CD4-positive, CD25-positive, alpha-beta regulatory T cell (primary cell): ENCODE data around the gene KIF19. TPM values are rescaled to one million over a fixed set of nuclear protein-coding genes. Genes with fewer than 3 reads are reported as not detected.
"Not testable (repeated sequence)": the region's sequence is repeated elsewhere in the genome, so short reads cannot be mapped to it uniquely, and the experiment has no call there.

Source experiments
- ATAC-seq, 2 donors: fragments of 150-1000 bp; cut with Tn5 transposase; one replicate each; pipeline ENCODE4 v1.10.0; 2021; ENCODE audit warnings: low read depth in 2 of 2, moderate number of reproducible peaks in 2 of 2, moderate library complexity in 1 of 2
- DNase-seq, 3 donors: peaks; one replicate each; pipeline versions ENCODE4 v3.0.0 to v3.0.0-alpha.2; 2012 to 2022; ENCODE audit warnings: mixed read lengths in 1 of 3
- H3K27ac ChIP-seq: one replicate; pipeline ENCODE4 v1.7.0; 2013; ENCODE audit warnings: mild to moderate bottlenecking, low read length; ENCODE audit not compliant: insufficient read depth, poor library complexity, severe bottlenecking
- H3K27me3 ChIP-seq: one replicate; pipeline ENCODE4 v1.7.0; 2013; ENCODE audit warnings: low read length; ENCODE audit not compliant: control insufficient read depth, insufficient read depth
- H3K36me3 ChIP-seq: one replicate; pipeline ENCODE4 v1.7.0; 2013; ENCODE audit warnings: mild to moderate bottlenecking, low read length, moderate library complexity; ENCODE audit not compliant: control insufficient read depth, insufficient read depth
- H3K4me1 ChIP-seq: 2 replicates; pipeline ENCODE4 v1.7.0; 2013; ENCODE audit warnings: mild to moderate bottlenecking, low read length; ENCODE audit not compliant: insufficient read depth, control insufficient read depth, poor library complexity, severe bottlenecking
- H3K4me3 ChIP-seq: one replicate; pipeline ENCODE4 v1.7.0; 2013; ENCODE audit warnings: low read depth, mild to moderate bottlenecking, low read length, moderate library complexity
- H3K9me3 ChIP-seq, 2 experiments: 1 replicate in 1 of 2; 2 replicates in 1 of 2; pipeline ENCODE4 v1.7.0; 2013; ENCODE audit warnings: low read length in 2 of 2, mild to moderate bottlenecking in 1 of 2, moderate library complexity in 1 of 2; ENCODE audit not compliant: control insufficient read depth in 2 of 2
- H3K27ac Mint-ChIP-seq, 3 donors: one replicate each; pipeline ENCODE4 v1.8.0; 2020 to 2022; ENCODE audit warnings: mild to moderate bottlenecking in 3 of 3, mixed read lengths in 3 of 3, moderate library complexity in 2 of 3
- H3K27me3 Mint-ChIP-seq: one replicate; pipeline ENCODE4 v1.8.0; 2022; ENCODE audit warnings: mild to moderate bottlenecking, mixed read lengths
- H3K36me3 Mint-ChIP-seq: one replicate; pipeline ENCODE4 v1.8.0; 2020; ENCODE audit warnings: mixed read lengths
- H3K4me1 Mint-ChIP-seq, 4 donors: one replicate each; pipeline ENCODE4 v1.8.0; 2020 to 2022; ENCODE audit warnings: mixed read lengths in 4 of 4, mild to moderate bottlenecking in 1 of 4
- H3K4me3 Mint-ChIP-seq, 4 donors: one replicate each; pipeline ENCODE4 v1.8.0; 2020 to 2022; ENCODE audit warnings: mild to moderate bottlenecking in 4 of 4, mixed read lengths in 4 of 4, moderate library complexity in 3 of 4
- H3K9me3 Mint-ChIP-seq, 7 donors: one replicate each; pipeline ENCODE4 v1.8.0; 2020 to 2022; ENCODE audit warnings: mixed read lengths in 7 of 7, mild to moderate bottlenecking in 3 of 7, moderate library complexity in 2 of 7
- polyA plus RNA-seq, 4 donors: library from polyadenylated mRNA; unstranded; fragments of 300-500 nt; fragmentation: Illumina TruSeq; gene quantifications; one replicate each; pipeline ENCODE4 v1.2.3, GENCODE V29; 2021
- total RNA-seq: library from RNA; stranded (reverse); gene quantifications from one replicate; pipeline ENCODE4 v1.2.3, GENCODE V29; 2022

Gene KIF19
- total and polyA plus RNA-seq, 5 donors from 2014 or later: 1.2 to 1.8 (median 1.4) TPM

DNA sequence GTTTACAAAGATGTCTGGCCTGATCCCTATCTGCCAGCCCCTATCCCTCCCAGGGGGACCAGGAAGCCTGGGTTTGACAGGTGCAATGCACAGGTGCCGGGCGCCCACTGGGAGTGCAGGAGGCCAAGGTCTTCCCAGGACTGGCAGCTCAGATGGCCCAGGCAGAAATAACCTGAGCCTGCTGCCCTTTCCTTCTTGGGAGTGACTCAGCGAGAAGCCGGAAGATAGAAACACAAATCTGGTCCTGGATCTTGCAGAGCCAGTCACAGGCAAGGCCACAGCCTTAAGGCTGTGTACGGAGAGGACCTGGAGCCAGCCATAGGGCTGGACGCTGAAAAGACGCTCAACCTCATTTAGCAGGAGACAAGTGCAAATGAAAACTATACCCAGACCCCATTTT, 69.0 kb downstream of the KIF19 start:
- Histone ChIP-seq H3K27ac (no peak overlapping the region), H3K36me3 (no peaks in the 10 kb centered on the region), H3K9me3 (no peaks in the 10 kb centered on the region), H3K4me1 (no peaks in the 10 kb centered on the region), H3K27me3 (no peaks in the 10 kb centered on the region), H3K4me3 (no peak overlapping the region)
- ATAC-seq (no peak), DNase-seq (no peak)
- H3K27me3 Mint-ChIP-seq: peaks cover 10% of the 10 kb centered on the region
- no peak overlapping the region for H3K27ac Mint-ChIP-seq
- H3K36me3 Mint-ChIP-seq: no peaks in the 10 kb centered on the region
- H3K4me1 Mint-ChIP-seq: no peaks in the 10 kb centered on the region
- peaks cover 0 to 3% (median 0%) of the 10 kb centered on the region in 7 donors for H3K9me3 Mint-ChIP-seq
- H3K4me3 Mint-ChIP-seq: no peak overlapping the region

DNA sequence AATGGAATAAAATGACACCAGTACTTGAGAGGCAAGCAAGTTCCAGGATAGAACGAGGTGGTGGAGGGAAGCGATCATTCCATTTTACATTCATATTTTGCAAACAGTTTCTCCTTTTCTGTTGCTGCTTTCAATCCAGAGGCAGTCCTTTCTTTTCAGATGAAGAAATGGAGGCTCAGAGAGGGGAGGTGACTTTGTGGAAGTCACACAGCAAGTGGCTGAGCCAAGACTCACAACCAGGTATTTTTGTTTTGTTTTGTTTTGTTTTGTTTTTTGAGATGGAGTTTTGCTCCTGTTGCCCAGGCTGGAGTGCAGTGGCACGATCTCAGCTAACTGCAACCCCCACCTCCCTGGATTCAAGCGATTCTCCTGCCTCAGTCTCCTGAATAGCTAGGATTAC, 70.5 kb downstream of the KIF19 start:
- Mint-ChIP-seq H3K4me3 (no peak overlapping the region), H3K9me3 (peaks cover 0 to 3% (median 0%) of the 10 kb centered on the region in 7 donors), H3K36me3 (no peaks in the 10 kb centered on the region), H3K4me1 (no peaks in the 10 kb centered on the region), H3K27me3 (peaks cover under 1% of the 10 kb centered on the region), H3K27ac (no peak overlapping the region)
- no peak overlapping the region for H3K4me3 ChIP-seq
- ATAC-seq: no peak
- H3K27me3 ChIP-seq: no peaks in the 10 kb centered on the region
- no peak for DNase-seq
- H3K4me1 ChIP-seq: no peaks in the 10 kb centered on the region
- no peaks in the 10 kb centered on the region for H3K9me3 ChIP-seq
- no peak overlapping the region for H3K27ac ChIP-seq
- H3K36me3 ChIP-seq: no peaks in the 10 kb centered on the region

DNA sequence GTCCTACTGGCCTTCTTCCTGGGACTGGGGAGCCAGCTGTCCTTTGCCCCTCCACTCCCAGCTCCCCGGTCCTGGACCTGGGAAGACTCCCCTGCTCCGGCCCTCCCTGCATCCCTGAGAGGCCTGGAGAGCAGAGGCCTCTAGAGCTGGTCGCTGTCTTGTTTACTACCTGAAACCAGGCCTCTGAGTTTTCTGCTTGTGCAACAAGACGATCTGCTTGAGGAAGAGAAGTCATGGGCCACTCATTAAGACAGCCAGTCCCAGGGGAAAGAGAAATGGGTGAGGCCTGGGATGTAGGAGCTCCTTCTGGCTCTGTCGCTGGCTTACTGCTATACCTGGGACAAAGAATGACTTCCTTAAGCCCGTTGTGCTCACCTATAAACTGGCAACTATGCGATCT, 76.0 kb downstream of the KIF19 start:
- H3K36me3 ChIP-seq: no peaks in the 10 kb centered on the region
- no peak overlapping the region for H3K4me3 Mint-ChIP-seq
- H3K4me1 Mint-ChIP-seq: no peaks in the 10 kb centered on the region
- H3K27ac ChIP-seq: no peak overlapping the region
- peaks cover 8% of the 10 kb centered on the region for H3K27me3 Mint-ChIP-seq
- no peaks in the 10 kb centered on the region for H3K9me3 Mint-ChIP-seq
- no peak for DNase-seq
- no peak for ATAC-seq
- no peaks in the 10 kb centered on the region for H3K27me3 ChIP-seq
- H3K9me3 ChIP-seq: no peaks in the 10 kb centered on the region
- no peaks in the 10 kb centered on the region for H3K36me3 Mint-ChIP-seq
- no peaks in the 10 kb centered on the region for H3K4me1 ChIP-seq
- no peak overlapping the region for H3K4me3 ChIP-seq
- no peak overlapping the region for H3K27ac Mint-ChIP-seq

DNA sequence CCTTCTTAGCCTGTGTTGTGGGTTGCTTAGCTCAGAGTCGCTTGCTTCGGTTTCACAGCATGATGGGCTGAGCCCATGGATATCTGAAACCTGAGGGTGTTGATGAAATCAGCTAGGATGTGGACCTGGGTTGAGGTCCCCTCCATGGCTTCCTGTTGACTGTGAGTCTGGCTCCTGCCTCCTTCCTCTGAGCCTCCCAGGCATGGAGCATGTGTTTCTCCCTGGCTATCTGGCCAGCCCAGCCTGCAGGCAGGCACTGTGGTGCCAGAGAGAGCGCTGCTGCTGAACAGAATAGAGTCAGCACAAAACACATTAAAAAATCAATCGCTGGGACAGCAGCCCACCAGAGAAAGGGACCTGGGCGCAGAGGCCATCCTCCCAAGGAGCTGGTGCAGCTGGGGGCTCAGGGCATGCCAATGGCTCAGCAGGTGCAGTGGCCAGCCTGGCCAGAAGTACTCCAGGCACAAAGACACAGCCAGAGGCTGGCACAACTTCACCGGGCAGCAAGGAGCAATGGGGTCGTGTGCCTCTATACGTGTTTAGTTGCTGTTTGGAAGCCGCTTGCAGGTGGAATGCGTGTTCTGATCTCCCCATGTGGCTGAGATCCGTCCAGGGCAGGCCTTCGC, 77.6 kb downstream of the KIF19 start:
- ATAC-seq (no peak), DNase-seq (no peak)
- Histone ChIP-seq H3K4me1 (no peaks in the 10 kb centered on the region), H3K4me3 (no peak overlapping the region), H3K27me3 (no peaks in the 10 kb centered on the region), H3K36me3 (no peaks in the 10 kb centered on the region), H3K27ac (no peak overlapping the region), H3K9me3 (no peaks in the 10 kb centered on the region)
- Mint-ChIP-seq H3K27me3 (peaks cover 15% of the 10 kb centered on the region), H3K27ac (no peak overlapping the region), H3K36me3 (no peaks in the 10 kb centered on the region), H3K4me1 (no peaks in the 10 kb centered on the region), H3K4me3 (no peak overlapping the region), H3K9me3 (no peaks in the 10 kb centered on the region)

DNA sequence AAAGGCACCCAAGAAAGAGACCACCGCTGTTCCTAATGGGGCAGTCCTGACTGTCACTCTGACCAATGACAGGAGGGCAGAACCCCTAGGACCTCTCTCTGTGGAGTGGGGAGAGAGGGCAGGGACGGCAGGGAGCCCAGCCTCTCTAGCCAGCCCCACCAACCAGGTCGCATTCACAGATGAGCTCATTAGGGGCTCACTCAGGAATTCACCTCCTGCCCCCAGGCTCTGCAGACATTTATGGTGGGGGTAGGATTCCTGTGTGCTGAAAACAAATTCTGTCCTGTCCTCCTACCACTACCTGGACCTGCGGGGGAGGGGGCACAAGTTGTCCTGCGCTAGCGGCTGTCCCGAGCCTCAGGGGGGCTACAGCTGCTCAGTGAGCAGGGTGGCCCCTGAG, 78.2 kb downstream of the KIF19 start:
- H3K27ac Mint-ChIP-seq: no peak overlapping the region
- DNase-seq (no peak), ATAC-seq (no peak)
- Histone ChIP-seq H3K36me3 (no peaks in the 10 kb centered on the region), H3K4me1 (no peaks in the 10 kb centered on the region), H3K27me3 (no peaks in the 10 kb centered on the region), H3K27ac (no peak overlapping the region), H3K9me3 (no peaks in the 10 kb centered on the region), H3K4me3 (no peak overlapping the region)
- no peak overlapping the region for H3K4me3 Mint-ChIP-seq
- H3K36me3 Mint-ChIP-seq: no peaks in the 10 kb centered on the region
- H3K4me1 Mint-ChIP-seq: no peaks in the 10 kb centered on the region
- peaks cover 18% of the 10 kb centered on the region for H3K27me3 Mint-ChIP-seq
- no peaks in the 10 kb centered on the region for H3K9me3 Mint-ChIP-seq

DNA sequence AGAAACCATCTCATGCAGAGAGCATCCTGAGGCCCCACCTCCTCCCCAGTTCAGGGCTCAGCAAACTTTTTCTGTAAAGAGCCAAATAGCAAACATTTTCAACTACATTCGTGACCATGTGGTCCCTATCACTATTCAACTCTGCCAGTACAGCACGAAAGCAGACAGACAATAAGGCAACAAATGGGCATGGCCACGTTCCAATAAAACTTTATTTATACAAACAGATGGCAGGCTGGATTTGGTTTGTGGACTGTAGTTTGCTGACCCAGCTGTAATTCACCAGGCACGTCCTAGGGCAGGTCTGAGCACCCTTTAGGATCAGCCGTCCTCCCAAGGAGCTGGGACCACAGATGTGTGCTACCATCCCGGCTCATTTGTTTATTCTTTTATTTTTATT, 78.8 kb downstream of the KIF19 start:
- ATAC-seq: no peak
- H3K4me3 Mint-ChIP-seq: no peak overlapping the region
- Histone ChIP-seq H3K4me3 (no peak overlapping the region), H3K27me3 (no peaks in the 10 kb centered on the region), H3K27ac (no peak overlapping the region), H3K4me1 (no peaks in the 10 kb centered on the region), H3K9me3 (no peaks in the 10 kb centered on the region), H3K36me3 (no peaks in the 10 kb centered on the region)
- H3K27me3 Mint-ChIP-seq: peaks cover 18% of the 10 kb centered on the region
- no peaks in the 10 kb centered on the region for H3K9me3 Mint-ChIP-seq
- H3K4me1 Mint-ChIP-seq: no peaks in the 10 kb centered on the region
- DNase-seq: no peak
- H3K27ac Mint-ChIP-seq: no peak overlapping the region
- H3K36me3 Mint-ChIP-seq: no peaks in the 10 kb centered on the region

DNA sequence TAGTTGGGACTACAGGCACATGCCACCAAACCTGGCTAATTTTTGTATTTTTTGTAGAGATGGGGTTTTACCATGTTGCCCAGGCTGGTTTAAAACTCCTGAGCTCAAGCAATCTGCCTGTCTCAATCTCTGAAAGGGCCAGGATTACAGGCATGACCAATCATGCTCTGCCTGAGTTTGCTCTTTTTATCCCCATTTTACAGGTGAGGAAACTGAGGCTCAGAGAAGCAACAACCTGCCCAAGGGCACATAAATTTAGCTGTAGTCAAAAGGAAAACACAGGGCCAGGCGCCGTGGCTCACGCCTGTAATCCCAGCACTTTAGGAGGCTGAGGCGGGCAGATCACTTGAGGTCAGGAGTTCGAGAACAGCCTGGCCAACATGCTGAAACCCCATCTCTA, 79.3 kb downstream of the KIF19 start:
- not testable (repeated sequence) for H3K4me1 Mint-ChIP-seq, ATAC-seq, H3K4me3 ChIP-seq, H3K9me3 ChIP-seq, H3K36me3 Mint-ChIP-seq, H3K4me1 ChIP-seq, H3K27ac Mint-ChIP-seq, H3K27ac ChIP-seq, H3K36me3 ChIP-seq, H3K4me3 Mint-ChIP-seq, H3K27me3 ChIP-seq, DNase-seq, H3K9me3 Mint-ChIP-seq
- H3K27me3 Mint-ChIP-seq: peaks cover 18% of the 10 kb centered on the region
